ENCODE results near the gene PCSK5. TPM values are rescaled to one million over a fixed set of nuclear protein-coding genes. Genes with fewer than 3 reads are reported as not detected.

The PCSK5 gene
- total RNA-seq, 1 donor from 2014 or later: 8.9 TPM

GRCh38 chr9:76007935-76008334, 117.5 kb downstream of the PCSK5 start:
- Mint-ChIP-seq H3K27ac (ENCODE audit: unreplicated experiment) (no peak overlapping the region), H3K4me3 (ENCODE audit: unreplicated experiment) (no peak overlapping the region), H3K36me3 (ENCODE audit: low read depth) (peaks cover 2% of the 10 kb centered on the region), H3K27me3 (ENCODE audit: low read depth) (no peaks in the 10 kb centered on the region), H3K4me1 (ENCODE audit: low read depth) (peaks cover 29% of the 10 kb centered on the region), H3K9me3 (ENCODE audit: low read depth) (no peaks in the 10 kb centered on the region)
- no peak for DNase-seq (ENCODE audit: low spot score)
- TF ChIP-seq CTCF (IDR thresholded peaks at IDR 0.05): no peak

- H3K27ac Mint-ChIP-seq (ENCODE audit: unreplicated experiment): no peak overlapping the region
- no peak for DNase-seq (ENCODE audit: low spot score)
- H3K9me3 Mint-ChIP-seq (ENCODE audit: low read depth): no peaks in the 10 kb centered on the region
- peaks cover 25% of the 10 kb centered on the region for H3K4me1 Mint-ChIP-seq (ENCODE audit: low read depth)
- no peak for TF ChIP-seq CTCF (IDR thresholded peaks at IDR 0.05)
- H3K36me3 Mint-ChIP-seq (ENCODE audit: low read depth): no peaks in the 10 kb centered on the region
- H3K4me3 Mint-ChIP-seq (ENCODE audit: unreplicated experiment): no peak overlapping the region
- H3K27me3 Mint-ChIP-seq (ENCODE audit: low read depth): no peaks in the 10 kb centered on the region
Observed at GRCh38 chr9:76013809-76014208, 123.3 kb downstream of the PCSK5 start.

- Mint-ChIP-seq H3K27ac (ENCODE audit: unreplicated experiment) (no peak overlapping the region), H3K4me1 (ENCODE audit: low read depth) (peaks cover 4% of the 10 kb centered on the region), H3K9me3 (ENCODE audit: low read depth) (no peaks in the 10 kb centered on the region), H3K36me3 (ENCODE audit: low read depth) (no peaks in the 10 kb centered on the region), H3K27me3 (ENCODE audit: low read depth) (no peaks in the 10 kb centered on the region), H3K4me3 (ENCODE audit: unreplicated experiment) (no peak overlapping the region)
- no peak for TF ChIP-seq CTCF (IDR thresholded peaks at IDR 0.05)
- DNase-seq (ENCODE audit: low spot score): no peak
Observed at GRCh38 chr9:76018235-76018634, 127.8 kb downstream of the PCSK5 start.

GRCh38 chr9:76018761-76019160, 128.3 kb downstream of the PCSK5 start:
- Mint-ChIP-seq H3K36me3 (ENCODE audit: low read depth) (no peaks in the 10 kb centered on the region), H3K27me3 (ENCODE audit: low read depth) (no peaks in the 10 kb centered on the region), H3K27ac (ENCODE audit: unreplicated experiment) (no peak overlapping the region), H3K4me1 (ENCODE audit: low read depth) (peaks cover 4% of the 10 kb centered on the region), H3K4me3 (ENCODE audit: unreplicated experiment) (no peak overlapping the region), H3K9me3 (ENCODE audit: low read depth) (no peaks in the 10 kb centered on the region)
- no peak for DNase-seq (ENCODE audit: low spot score)
- no peak for TF ChIP-seq CTCF (IDR thresholded peaks at IDR 0.05)

- H3K4me3 Mint-ChIP-seq (ENCODE audit: unreplicated experiment): no peak overlapping the region
- H3K9me3 Mint-ChIP-seq (ENCODE audit: low read depth): no peaks in the 10 kb centered on the region
- H3K36me3 Mint-ChIP-seq (ENCODE audit: low read depth): peaks cover 1% of the 10 kb centered on the region
- no peak overlapping the region for H3K27ac Mint-ChIP-seq (ENCODE audit: unreplicated experiment)
- H3K27me3 Mint-ChIP-seq (ENCODE audit: low read depth): no peaks in the 10 kb centered on the region
- DNase-seq (ENCODE audit: low spot score): no peak
- no peaks in the 10 kb centered on the region for H3K4me1 Mint-ChIP-seq (ENCODE audit: low read depth)
- TF ChIP-seq CTCF (IDR thresholded peaks at IDR 0.05): no peak
Observed at GRCh38 chr9:76020652-76021051, 130.2 kb downstream of the PCSK5 start.
